GM04504 (cell line): Measurements from ENCODE around the gene OR11H1.
"Not testable (repeated sequence)": the region's sequence is repeated elsewhere in the genome, so short reads cannot be mapped to it uniquely, and the experiment has no call there.

Experiments
- DNase-seq: peaks from one replicate; pipeline ENCODE4 v3.0.0-alpha.2; 2012; ENCODE audit warnings: low read depth

Gene OR11H1

GRCh38 chr22:15527892-15528291 lies at the start of gene OR11H1:
Gene OR11H1, plus strand, starts transcription at chr22:15528192. Its CDS starts 0 bp downstream, at chr22:15528192.
- not testable (repeated sequence) for DNase-seq

- DNase-seq = not testable (repeated sequence)
These were observed 18.0 kb upstream of the OR11H1 start for GRCh38 chr22:15509967-15510366.

- not testable (repeated sequence) for DNase-seq
These were observed 12.1 kb upstream of the OR11H1 start for GRCh38 chr22:15515896-15516295.

- not testable (repeated sequence) for DNase-seq
These were observed 25.8 kb downstream of the OR11H1 start for GRCh38 chr22:15553767-15554166.

GRCh38 chr22:15563461-15563860 lies 35.5 kb downstream of the OR11H1 start:
- not testable (repeated sequence) for DNase-seq

- not testable (repeated sequence) for DNase-seq
These were observed 37.1 kb downstream of the OR11H1 start for GRCh38 chr22:15565063-15565462.
